GM21825 (cell line): ENCODE results near the gene HTT.
A peak's percentile ranks its signal among the peaks of the same experiment; 100 is the strongest.
"Not testable (repeated sequence)": the region's sequence is repeated elsewhere in the genome, so short reads cannot be mapped to it uniquely, and the experiment has no call there.

Experiments used
- ATAC-seq: cut with Tn5 transposase; IDR thresholded peaks from one replicate; pipeline ENCODE4 v1.9.1; 2021; ENCODE audit warnings: mild to moderate bottlenecking, moderate library complexity; ENCODE audit not compliant: unreplicated experiment

HTT gene

DNA sequence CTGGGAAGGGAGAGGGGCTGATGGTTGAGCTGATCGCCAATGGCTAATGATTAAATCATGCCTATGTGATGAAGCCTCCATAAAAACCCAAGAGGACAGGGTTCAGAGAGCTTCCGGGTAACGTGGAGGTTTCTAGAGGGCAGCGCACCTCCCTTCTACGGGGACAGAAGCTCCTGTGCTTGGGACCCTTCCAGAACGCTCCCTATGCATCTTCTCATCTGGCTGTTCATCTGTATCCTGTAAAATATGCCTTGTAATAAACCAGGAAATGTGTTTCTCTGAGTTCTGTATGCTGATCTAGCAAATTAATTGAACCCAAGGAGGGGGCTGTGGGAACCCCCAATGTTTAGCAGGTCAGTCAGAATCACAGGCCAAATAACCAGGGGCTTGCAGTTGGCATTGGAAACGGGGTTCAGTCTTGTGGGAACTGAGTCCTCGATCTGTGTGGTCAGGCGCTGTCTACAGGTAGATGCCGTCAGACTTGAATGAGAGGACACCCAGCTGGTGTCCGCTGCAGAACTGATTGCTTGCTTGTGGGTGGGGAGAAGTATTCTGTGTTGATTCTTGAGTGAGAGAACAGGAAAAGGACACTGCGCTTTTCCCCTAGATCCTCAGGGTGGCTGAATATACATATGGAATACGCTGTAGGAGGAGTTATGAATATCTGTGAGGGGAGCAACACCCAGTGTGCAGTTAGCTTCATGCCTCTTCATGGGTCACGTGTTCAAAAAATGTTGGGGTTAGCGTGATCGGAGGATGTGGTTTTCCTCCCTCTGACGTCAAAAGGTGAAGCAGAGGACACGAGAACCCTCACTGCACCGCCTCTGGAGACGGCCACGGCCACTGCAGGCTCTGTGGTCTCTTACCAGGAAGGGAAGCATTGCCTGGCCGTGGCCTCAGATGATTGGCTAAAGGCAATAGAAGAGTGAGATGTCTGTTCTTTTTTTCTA lies 29.3 kb upstream of the HTT start:
- no peak for ATAC-seq

DNA sequence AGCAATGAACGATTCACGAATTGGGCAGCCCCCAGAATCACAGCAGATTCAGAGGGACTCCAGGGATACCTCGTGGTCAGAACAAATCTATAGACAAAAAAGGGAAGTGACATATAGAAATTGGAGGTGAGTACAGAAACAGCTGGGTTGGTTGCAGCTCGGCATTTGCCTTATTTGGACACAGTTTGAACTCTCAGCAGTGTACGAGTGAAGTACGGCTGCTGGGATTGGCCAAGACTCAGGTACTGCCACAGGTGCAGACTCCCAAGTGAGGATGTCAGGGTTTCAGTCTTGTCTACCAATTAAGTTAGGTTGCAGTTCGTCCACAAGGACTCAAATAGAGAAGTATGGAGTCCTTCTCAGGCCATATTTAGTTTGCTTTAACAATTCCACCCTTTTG lies 28.3 kb upstream of the HTT start:
- no peak for ATAC-seq

DNA sequence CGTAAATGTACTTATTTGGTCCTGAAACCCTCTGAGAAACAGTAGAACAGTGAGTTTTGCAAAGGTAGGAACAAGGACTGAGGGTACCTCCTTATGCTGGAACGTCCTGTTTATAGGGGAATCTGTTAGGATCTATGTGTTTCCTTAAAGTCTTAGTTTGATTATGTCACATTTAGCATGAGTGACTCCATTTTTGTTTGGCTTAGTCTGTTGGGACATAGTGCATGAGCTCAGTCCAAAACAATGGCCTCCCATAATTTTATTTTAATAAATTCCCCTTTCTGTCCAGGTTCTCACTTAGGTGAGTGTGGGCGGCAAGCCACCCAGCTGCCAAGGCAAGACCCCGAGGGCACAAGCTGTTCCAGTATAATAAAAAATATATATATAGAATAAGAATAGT lies 27.9 kb upstream of the HTT start:
- no peak for ATAC-seq

DNA sequence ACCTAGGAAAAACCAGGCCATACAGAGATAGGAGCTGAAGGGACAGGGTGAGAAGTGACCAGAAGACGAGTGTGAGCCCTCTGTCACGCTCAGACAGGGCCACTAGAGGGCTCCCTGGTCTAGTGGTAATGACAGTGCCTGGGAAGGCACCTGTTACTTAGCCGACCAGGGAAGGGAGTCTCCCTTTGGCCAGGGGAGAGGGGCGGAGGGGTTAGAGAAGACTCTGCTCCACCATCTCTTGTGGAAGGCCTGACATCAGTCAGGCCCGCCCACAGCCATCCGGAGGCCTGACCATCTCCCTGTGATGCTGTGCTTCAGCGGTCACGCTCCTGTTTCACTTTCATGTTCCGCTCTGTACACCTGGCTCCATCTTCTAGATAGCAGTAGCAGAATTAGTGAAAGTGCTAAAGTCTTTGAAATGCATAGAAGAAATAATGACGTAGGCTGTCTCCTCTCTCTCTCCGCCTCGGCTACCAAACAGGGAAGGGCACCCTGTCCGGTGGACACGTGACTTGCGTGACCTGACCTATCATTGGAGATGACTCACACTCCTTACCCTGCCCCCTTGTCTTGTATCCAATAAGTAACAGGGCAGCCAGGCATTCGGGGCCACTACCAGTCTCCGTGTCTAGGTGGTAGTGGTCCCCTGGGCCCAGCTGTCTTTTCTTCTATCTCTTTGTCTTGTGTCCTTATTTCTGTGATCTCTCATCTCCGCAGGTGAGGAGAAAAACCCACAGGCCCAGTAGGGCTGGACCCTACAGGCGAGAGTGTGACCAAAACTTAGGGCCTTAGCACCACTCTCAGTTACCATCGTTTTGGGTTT lies 26.8 kb upstream of the HTT start:
- peak; percentile 85 for ATAC-seq

DNA sequence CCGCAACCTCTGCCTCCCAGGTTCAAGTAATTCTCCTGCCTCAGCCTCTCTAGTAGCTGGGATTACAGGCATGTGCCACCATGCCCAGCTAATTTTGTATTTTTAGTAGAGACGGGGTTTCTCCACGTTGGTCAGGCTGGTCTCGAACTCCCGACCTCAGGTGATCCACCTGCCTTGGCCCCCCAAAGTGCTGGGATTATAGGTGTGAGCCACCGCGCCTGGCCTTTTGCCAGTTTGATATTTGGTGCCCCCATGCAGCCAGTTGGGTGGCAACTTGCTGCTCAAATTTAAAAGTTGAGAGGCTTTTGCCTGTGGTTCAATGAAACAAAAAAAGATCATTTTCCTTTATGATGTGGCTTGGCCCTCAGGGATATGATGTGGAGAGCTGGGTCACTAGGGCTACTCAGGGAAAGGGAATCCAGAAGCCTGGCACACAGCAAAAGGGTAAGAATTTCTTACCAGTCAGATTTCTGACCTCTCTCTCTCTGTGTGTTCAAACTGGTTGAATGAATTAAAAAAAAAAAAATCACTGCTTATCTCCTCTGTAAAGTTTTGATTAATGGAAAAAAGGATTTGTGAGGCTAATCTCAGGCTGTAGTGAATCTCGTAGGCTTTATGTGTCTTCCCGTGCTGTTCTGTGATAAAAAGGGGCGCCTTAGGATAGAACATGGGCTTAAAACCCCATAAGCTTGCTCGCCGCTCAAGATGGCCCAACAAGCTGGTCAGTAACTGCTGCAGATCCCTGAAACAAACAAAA lies 23.2 kb upstream of the HTT start:
- not testable (repeated sequence) for ATAC-seq

DNA sequence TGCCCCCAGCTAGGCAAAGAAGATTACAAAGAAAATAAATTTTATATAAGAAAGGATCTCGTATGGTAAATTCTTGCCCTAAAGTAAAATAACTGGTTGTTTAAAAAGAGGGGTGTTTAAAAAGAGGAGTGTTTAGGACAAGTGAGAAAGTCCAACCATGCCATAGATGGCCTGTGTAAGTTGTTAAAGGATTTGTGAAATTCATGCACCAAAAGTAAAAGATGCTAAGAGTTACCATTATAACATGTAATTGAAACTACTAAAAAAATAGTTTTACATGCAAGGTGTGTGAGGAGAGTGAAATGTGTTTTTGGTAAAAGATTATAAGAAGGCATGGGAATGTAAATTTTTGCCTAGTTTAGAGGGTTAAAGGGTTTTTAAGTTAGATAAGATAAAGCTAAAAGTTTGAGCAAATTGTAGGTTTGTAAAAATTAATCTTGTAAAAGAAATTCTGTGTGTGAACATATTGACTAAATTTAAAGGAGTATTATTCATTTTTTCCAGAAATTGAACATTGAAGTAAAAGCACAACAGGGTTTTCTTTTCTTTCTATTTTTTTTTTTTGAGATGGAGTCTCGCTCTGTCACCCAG lies 20.2 kb upstream of the HTT start:
- ATAC-seq: no peak

DNA sequence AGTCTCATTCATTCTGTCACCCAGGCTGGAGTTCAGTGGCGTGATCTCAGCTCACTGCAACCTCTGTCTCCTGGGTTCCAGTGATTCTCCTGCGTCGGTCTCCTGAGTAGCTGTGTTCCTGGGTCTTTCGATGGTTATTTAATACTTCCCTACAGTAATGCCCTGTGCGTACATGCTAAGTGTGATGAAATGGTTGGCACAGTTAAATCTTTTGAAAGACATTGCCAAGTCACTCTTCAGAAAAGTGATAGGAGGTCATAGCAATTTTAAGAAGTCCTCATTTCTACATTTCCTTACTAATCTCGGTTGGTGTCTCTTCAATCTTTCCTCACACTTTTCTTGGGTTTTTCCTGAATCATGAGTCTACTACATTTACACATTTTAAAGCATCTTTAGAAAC lies 14.5 kb upstream of the HTT start:
- ATAC-seq: no peak

DNA sequence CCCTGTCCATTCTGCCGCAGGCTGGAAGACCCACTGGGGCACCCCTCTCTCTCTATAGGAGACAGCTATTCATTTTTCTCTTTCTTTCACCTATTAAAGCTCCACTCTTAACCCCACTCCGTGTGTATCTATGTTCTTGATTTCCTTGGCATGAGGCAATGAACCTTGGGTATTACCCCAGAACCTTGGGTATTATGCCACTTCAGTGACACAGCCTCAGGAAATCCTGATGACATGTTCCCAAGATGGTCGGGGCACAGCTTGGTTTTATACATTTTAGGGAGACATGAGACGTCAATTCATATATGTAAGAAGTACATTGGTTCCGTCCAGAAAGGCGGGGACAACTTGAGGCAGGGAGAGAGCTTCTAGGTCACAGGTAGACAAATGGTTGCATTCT lies 13.5 kb upstream of the HTT start:
- no peak for ATAC-seq

DNA sequence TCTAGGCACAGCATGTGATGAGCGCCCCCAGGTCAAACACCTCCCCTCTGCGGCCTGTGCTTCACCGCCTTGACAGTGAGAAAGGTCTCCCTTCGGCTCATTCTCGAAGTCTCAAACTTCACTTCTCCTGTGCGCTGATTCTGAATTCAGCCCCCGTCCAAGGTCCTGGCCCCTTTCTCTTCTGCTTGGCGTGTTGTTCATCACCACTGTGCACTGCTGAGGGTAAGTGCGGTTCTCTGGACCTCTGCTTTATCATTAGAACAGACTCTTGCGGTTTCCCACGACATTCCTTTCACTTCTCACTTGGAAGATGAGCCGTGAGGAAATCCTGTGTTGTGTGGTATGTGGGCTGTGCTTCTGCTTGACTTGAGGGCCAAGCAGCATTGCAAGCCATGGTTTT lies 12.0 kb upstream of the HTT start:
- no peak for ATAC-seq

DNA sequence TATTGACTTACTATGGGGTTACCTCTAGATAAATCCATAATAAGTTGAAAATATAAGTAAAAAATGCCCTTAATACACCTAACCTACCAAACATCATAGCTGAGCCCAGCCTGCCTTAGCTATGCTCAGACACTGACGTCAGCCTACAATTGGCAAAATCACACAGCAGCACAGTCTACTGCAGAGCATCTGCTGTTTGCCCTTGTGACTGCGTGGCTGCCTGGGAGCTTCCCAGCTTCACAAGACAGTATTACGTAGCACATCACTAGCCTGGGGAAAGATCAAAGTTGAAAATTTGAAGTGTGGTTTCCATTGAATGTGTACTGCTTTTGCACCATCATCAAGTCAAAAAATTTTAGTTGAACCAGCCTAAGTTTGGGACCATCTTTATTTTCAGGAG lies 8.9 kb upstream of the HTT start:
- no peak for ATAC-seq

DNA sequence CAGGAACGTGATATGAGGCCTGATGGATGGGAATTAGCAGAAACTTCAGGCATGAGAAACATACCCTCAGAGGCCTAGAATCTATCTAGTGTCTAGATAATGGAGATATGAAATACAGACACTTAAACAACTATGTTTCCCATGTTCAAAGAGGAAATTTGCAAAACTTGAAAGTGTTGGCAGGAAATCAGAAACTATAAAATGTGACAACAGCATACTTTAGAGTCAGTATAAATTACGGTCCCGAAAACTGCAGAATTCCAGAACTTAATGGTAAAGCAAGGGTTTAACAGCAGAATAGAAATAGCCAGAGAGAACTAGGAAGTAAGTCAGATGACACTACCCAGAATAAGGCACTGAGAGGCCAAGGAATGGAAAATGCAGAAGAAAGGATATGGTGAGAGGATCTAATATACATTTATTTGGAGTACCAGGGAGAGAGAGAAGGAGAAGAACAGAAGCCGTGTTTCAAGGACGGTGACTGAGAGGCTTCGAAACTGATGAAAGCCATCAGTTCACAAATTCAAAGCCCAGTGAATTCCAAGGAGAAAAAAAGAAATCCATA lies 7.6 kb upstream of the HTT start:
- no peak for ATAC-seq

DNA sequence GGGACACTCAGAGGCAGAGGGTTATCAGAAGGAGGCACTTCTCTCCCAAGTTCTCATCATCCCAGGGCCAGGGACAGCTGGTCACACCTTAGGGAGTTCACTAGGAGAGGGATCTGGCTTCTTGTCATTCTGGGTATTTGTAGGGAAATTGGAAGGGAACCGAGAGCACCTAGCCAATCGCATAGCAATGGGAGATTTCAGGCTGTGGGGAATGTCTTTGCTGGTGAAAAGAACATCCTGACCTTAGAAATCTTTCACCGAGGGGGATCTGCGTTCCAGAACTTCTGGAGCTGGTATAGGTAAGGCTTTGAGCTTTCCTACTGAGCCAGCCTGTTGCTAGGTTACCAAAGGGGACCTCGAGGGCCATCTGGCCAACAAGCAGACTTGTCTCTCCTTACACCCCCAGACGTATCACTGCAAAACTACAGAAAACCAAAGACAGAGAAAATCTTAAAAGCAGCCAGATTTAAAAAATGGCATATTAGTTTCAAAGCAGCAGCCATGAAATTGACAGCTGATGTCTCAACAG lies 6.9 kb upstream of the HTT start:
- no peak for ATAC-seq

DNA sequence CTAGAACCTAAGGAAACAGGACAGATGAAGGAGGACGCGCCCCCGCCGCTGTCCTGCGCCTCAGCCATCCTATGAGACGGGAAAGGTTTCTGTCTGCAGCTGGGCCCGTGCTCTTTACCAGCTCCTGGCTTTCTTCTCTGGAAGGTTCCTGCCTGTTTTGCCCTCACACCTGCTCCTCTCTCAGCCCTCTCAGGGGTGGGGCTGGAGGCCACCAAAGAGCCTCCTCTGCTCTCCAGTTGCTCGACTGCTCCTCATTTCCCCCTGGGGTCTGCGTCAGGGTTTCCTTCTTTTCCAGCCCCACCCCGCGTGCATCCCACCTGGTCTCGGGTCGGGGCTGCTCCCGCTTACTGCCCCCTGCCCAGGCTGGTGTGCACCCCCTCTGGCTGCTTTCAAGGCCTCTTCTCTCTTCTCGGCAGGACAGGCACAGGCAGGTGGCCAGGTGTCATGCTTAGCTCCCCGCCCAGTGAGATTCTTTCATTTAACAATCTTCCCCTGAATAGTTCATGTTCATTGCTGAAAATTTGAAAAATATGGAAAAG lies 4.8 kb upstream of the HTT start:
- ATAC-seq: no peak

DNA sequence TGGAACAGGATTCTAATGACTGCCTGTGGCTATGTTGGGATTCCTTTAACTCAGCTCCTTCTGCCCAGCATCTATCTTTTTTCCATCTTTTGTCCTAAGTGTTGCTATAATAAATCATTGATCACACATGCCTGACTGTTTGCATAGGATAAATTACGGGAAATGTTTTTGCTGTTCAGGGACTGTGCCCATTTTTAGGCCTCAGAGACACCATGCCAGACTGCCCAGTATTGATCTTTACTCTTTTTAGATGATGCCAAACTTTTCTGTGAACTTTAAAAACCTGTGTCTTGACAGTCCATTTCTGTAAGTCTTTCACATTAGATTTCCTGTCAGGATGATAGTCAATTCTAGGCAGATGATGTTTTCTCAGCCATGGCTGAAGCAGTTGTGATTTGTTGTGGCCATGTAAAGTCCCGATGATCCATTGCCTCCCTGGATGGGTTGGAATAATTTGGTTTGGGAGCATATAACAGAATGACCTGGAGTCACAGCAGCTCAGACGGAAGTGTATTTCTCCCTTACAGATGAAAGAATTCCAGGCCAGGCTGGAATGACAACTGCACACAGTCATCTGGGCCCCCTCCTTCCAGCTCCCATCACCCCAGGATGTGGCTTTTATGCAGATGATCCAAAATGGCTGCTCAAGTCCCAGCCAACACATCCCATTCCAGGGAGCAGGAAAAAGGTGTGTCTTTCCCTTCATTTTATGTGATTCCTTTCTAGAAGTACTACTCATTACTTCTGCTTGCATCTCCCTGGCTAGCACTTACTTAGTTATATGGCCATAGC lies 3.6 kb upstream of the HTT start:
- ATAC-seq: no peak

DNA sequence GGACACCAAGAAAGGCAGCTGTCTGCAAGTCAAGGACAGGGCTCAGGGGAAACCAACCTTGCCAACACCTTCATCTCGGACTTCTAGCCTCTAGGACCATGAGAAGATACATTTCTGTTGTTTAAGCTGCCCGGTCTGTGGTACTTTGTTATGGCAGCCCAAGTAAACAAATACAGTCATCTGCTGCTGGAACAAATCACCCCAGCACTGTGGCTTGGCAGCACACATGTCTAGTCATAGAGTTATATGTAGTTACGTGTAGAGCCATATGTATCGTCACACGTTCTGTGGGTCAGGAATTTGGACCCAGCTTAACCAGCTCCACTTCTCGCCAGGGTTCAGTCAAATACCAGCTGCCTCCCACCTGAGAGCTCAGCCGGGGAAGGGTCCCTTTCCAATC lies 2.7 kb upstream of the HTT start:
- ATAC-seq: no peak

DNA sequence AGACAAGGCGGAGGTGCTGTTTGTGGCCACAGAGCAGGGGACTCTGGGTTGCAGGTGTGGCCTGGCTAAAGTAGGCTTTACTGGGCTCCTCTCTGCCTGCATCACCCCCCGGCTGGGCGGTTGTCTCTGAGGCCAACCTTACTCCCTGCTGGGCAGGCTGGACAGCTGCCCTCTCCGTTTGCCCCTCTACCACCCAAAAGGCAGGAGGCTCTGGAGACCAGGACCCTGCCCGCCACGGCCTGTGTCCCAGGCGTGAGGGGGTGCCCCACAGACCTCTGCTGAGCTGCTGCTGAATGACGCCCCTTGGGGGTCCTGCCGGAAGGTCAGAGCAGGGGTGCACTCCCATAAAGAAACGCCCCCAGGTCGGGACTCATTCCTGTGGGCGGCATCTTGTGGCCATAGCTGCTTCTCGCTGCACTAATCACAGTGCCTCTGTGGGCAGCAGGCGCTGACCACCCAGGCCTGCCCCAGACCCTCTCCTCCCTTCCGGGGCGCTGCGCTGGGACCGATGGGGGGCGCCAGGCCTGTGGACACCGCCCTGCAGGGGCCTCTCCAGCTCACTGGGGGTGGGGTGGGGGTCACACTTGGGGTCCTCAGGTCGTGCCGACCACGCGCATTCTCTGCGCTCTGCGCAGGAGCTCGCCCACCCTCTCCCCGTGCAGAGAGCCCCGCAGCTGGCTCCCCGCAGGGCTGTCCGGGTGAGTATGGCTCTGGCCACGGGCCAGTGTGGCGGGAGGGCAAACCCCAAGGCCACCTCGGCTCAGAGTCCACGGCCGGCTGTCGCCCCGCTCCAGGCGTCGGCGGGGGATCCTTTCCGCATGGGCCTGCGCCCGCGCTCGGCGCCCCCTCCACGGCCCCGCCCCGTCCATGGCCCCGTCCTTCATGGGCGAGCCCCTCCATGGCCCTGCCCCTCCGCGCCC lies 1.1 kb upstream of the HTT start:
- ATAC-seq: peak; percentile 26

DNA sequence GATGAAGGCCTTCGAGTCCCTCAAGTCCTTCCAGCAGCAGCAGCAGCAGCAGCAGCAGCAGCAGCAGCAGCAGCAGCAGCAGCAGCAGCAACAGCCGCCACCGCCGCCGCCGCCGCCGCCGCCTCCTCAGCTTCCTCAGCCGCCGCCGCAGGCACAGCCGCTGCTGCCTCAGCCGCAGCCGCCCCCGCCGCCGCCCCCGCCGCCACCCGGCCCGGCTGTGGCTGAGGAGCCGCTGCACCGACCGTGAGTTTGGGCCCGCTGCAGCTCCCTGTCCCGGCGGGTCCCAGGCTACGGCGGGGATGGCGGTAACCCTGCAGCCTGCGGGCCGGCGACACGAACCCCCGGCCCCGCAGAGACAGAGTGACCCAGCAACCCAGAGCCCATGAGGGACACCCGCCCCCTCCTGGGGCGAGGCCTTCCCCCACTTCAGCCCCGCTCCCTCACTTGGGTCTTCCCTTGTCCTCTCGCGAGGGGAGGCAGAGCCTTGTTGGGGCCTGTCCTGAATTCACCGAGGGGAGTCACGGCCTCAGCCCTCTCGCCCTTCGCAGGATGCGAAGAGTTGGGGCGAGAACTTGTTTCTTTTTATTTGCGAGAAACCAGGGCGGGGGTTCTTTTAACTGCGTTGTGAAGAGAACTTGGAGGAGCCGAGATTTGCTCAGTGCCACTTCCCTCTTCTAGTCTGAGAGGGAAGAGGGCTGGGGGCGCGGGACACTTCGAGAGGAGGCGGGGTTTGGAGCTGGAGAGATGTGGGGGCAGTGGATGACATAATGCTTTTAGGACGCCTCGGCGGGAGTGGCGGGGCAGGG lies 568 bp downstream of the HTT start:
- ATAC-seq: no peak

DNA sequence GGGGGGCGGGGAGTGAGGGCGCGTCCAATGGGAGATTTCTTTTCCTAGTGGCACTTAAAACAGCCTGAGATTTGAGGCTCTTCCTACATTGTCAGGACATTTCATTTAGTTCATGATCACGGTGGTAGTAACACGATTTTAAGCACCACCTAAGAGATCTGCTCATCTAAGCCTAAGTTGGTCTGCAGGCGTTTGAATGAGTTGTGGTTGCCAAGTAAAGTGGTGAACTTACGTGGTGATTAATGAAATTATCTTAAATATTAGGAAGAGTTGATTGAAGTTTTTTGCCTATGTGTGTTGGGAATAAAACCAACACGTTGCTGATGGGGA lies 1.1 kb downstream of the HTT start:
- no peak for ATAC-seq
